C4-2B (cell line): ENCODE data around the gene NR3C1.

Experiments used
- ZFX ChIP-seq: fragments of 450-650 bp; IDR thresholded peaks from 2 replicates; pipeline ENCODE4 v1.6.1; 2017
- TF ChIP-seq, protein P1 (sequence below): fragments of 450-650 bp; conservative IDR thresholded peaks from 2 replicates; pipeline ENCODE4 v1.5.1; 2017; ENCODE audit warnings: mild to moderate bottlenecking

DNA sequence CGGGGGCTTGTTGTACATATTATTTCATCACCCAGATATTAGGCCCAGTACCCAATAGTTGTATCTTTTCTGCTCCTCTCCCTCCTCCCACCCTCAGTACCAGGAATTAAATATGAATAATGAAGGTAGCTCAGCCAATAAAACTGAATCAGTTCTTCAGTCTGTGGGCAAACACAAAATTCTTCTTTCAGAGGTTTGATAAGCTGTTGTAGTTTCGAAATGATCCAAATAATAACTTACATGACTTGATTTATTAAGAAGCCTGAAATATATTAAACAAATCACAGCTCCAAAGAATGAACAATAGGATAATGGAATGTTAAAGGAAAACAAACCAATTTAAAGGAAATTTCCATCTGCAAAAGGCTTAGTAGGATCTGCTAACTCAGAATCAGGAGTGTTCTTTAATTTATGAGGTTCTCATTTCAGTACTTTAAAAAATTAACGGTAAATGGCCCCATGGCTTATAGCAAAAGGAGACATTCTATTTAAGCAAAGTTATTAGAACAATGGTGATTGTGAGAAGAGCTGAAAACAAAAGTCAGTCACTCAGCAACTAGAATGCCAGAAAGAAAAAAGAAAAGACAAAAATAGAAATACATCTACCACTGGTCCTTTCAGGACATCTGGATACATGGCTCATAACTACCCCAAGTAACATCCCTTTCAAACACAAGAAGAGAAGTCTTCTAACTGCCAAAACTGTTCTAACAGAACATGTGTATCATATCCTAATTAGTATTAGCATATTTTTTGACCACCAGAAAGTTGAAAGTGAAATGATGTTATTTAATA, 62.4 kb downstream of the NR3C1 start:
- TF ChIP-seq, protein P1, sequence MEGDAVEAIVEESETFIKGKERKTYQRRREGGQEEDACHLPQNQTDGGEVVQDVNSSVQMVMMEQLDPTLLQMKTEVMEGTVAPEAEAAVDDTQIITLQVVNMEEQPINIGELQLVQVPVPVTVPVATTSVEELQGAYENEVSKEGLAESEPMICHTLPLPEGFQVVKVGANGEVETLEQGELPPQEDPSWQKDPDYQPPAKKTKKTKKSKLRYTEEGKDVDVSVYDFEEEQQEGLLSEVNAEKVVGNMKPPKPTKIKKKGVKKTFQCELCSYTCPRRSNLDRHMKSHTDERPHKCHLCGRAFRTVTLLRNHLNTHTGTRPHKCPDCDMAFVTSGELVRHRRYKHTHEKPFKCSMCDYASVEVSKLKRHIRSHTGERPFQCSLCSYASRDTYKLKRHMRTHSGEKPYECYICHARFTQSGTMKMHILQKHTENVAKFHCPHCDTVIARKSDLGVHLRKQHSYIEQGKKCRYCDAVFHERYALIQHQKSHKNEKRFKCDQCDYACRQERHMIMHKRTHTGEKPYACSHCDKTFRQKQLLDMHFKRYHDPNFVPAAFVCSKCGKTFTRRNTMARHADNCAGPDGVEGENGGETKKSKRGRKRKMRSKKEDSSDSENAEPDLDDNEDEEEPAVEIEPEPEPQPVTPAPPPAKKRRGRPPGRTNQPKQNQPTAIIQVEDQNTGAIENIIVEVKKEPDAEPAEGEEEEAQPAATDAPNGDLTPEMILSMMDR = no peak
- no peak for TF ChIP-seq ZFX
